Calu3 (cell line): ENCODE results near the gene THADA. TPM values are rescaled to one million over a fixed set of nuclear protein-coding genes. Genes with fewer than 3 reads are reported as not detected.
A peak's percentile ranks its signal among the peaks of the same experiment; 100 is the strongest.

Experiments used
- BruUV-seq: library from RNA; stranded (reverse); fragments of 400-500 nt; replicated peaks from 2 replicates; lab custom pipeline; 2021; lab: Mats Ljungman, UMichigan
- CTCF ChIA-PET: fragments of 300-600 bp; sonication (Branson Sonifier 250); formaldehyde crosslinking; loops from one replicate; lab custom pipeline; 2022; ENCODE audit warnings: antibody characterized with exemption; lab: Charles Lee
- DNase-seq: peaks from one replicate; pipeline ENCODE4 v3.0.0; 2022
- H3K27ac Mint-ChIP-seq: one replicate; pipeline ENCODE4 v1.8.0; 2022; ENCODE audit warnings: mixed read lengths; ENCODE audit not compliant: unreplicated experiment
- H3K27me3 Mint-ChIP-seq: one replicate; pipeline ENCODE4 v1.8.0; 2022; ENCODE audit warnings: mixed read lengths; ENCODE audit not compliant: unreplicated experiment
- H3K36me3 Mint-ChIP-seq: one replicate; pipeline ENCODE4 v1.8.0; 2022; ENCODE audit warnings: mild to moderate bottlenecking, moderate library complexity, mixed read lengths; ENCODE audit not compliant: insufficient read depth, unreplicated experiment
- H3K4me1 Mint-ChIP-seq: one replicate; pipeline ENCODE4 v1.8.0; 2022; ENCODE audit warnings: mild to moderate bottlenecking, low read depth, mixed read lengths; ENCODE audit not compliant: unreplicated experiment
- H3K4me3 Mint-ChIP-seq: one replicate; pipeline ENCODE4 v1.8.0; 2022; ENCODE audit warnings: mild to moderate bottlenecking, low read depth, moderate library complexity, mixed read lengths; ENCODE audit not compliant: unreplicated experiment
- H3K9me3 Mint-ChIP-seq: one replicate; pipeline ENCODE4 v1.8.0; 2022; ENCODE audit warnings: low read depth, mixed read lengths; ENCODE audit not compliant: unreplicated experiment
- CTCF ChIP-seq: fragments of 200-600 bp; IDR thresholded peaks from one replicate; pipeline ENCODE4 v1.8.0; 2022; ENCODE audit warnings: antibody characterized with exemption; ENCODE audit not compliant: unreplicated experiment
- intact Hi-C: fragments of 100-400 bp; cut with micrococcal nuclease; formaldehyde crosslinking; loops from one replicate; pipeline ENCODE4 v1.10.0; 2022; ENCODE audit not compliant: unreplicated experiment
- total RNA-seq: library from RNA; stranded (reverse); gene quantifications from 2 replicates; pipeline ENCODE4 v1.2.3, GENCODE V29; 2022

The THADA gene
- total RNA-seq, 1 experiment from 2014 or later = 35.5 TPM

- Mint-ChIP-seq H3K4me1 (peaks cover 25% of the 10 kb centered on the region), H3K9me3 (peaks cover 2% of the 10 kb centered on the region), H3K4me3 (no peak overlapping the region), H3K27ac (no peak overlapping the region), H3K36me3 (no peaks in the 10 kb centered on the region), H3K27me3 (no peaks in the 10 kb centered on the region)
- no peak for DNase-seq
- BruUV-seq = no TSS peak
- TF ChIP-seq CTCF = no peak
- intact Hi-C loops = no loop called here
- CTCF ChIA-PET = interaction anchor here (0.7 kb wide), 3 partner anchors 16 to 704 kb away, joined by 3 to 5 read pairs (median 3); no protein-coding TSS in a partner anchor
These were observed 282.8 kb downstream of the THADA start for GRCh38 chr2:43312755-43313641.

GRCh38 chr2:43311276-43311675 is 284.6 kb downstream of the THADA start:
- no peak overlapping the region for H3K4me3 Mint-ChIP-seq
- H3K27me3 Mint-ChIP-seq = no peaks in the 10 kb centered on the region
- CTCF ChIA-PET = no interaction called here
- intact Hi-C loops = no loop called here
- no peak for TF ChIP-seq CTCF
- no TSS peak for BruUV-seq
- H3K36me3 Mint-ChIP-seq = no peaks in the 10 kb centered on the region
- H3K4me1 Mint-ChIP-seq = peaks cover 24% of the 10 kb centered on the region
- H3K27ac Mint-ChIP-seq = no peak overlapping the region
- DNase-seq = peak; percentile 13
- H3K9me3 Mint-ChIP-seq = peaks cover 2% of the 10 kb centered on the region

- no peaks in the 10 kb centered on the region for H3K27me3 Mint-ChIP-seq
- H3K4me1 Mint-ChIP-seq = peaks cover 25% of the 10 kb centered on the region
- DNase-seq = no peak
- BruUV-seq = no TSS peak
- intact Hi-C loops = no loop called here
- CTCF ChIA-PET = no interaction called here
- H3K27ac Mint-ChIP-seq = no peak overlapping the region
- peaks cover 5% of the 10 kb centered on the region for H3K36me3 Mint-ChIP-seq
- TF ChIP-seq CTCF = no peak
- H3K9me3 Mint-ChIP-seq = peaks cover 2% of the 10 kb centered on the region
- no peak overlapping the region for H3K4me3 Mint-ChIP-seq
These were observed 285.9 kb downstream of the THADA start for GRCh38 chr2:43309935-43310334.

GRCh38 chr2:43307973-43308372 is 287.9 kb downstream of the THADA start:
- no peak for DNase-seq
- H3K4me3 Mint-ChIP-seq = no peak overlapping the region
- intact Hi-C loops = no loop called here
- CTCF ChIA-PET = no interaction called here
- peaks cover 5% of the 10 kb centered on the region for H3K36me3 Mint-ChIP-seq
- BruUV-seq = no TSS peak
- H3K9me3 Mint-ChIP-seq = peaks cover 2% of the 10 kb centered on the region
- no peak for TF ChIP-seq CTCF
- H3K27me3 Mint-ChIP-seq = no peaks in the 10 kb centered on the region
- H3K27ac Mint-ChIP-seq = no peak overlapping the region
- H3K4me1 Mint-ChIP-seq = peaks cover 31% of the 10 kb centered on the region
